Stimulated activated CD8-positive, alpha-beta memory T cell treated with anti-CD3 and anti-CD28 coated beads, Interleukin-15, amount 100 ng/mL, for 1 hour (primary cell): ENCODE measurements around the gene NPR2.

ENCODE experiments used
- DNase-seq: peaks from one replicate; pipeline ENCODE4 v3.0.0-alpha.2; 2020; ENCODE audit warnings: low read depth

Gene NPR2

DNA sequence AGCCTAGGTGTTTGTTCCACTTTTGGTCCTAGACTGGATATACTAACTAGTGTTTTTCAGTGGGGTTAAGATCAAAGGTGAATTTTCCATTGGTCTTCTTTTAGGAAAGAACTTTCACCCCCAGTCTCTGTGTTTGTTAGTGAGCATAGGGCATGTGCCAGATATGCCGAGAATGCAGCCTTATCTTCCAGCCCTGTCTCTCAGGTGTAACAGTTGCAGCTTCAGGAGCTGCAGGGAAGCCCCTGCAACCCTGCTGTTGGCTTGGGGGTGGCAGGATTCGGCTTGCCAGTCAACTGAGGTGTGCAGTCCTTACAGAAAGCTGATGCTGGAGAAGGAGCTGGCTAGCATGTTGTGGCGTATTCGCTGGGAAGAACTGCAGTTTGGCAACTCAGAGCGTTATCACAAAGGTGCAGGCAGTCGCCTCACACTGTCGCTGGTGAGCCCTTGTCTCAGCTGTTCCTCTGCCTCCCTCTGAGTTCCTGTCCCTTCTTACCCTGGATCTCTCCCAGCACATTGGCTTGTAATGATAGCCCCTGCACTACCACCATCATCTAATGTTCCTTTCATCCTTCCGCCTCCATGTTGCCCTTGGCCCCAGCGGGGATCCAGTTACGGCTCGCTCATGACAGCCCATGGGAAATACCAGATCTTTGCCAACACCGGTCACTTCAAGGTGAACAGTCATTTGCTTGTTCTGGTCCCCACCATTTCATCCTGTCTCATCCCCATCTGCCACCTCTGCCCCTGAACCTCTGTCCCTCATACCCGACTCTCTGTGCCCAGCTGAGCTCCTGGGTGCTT, 10.1 kb downstream of the NPR2 start:
- DNase-seq = no peak

GRCh38 chr9:35806101-35806500, 14.7 kb downstream of the NPR2 start:
- no peak for DNase-seq

GRCh38 chr9:35808433-35808832, 17.0 kb downstream of the NPR2 start:
- DNase-seq = no peak

DNA sequence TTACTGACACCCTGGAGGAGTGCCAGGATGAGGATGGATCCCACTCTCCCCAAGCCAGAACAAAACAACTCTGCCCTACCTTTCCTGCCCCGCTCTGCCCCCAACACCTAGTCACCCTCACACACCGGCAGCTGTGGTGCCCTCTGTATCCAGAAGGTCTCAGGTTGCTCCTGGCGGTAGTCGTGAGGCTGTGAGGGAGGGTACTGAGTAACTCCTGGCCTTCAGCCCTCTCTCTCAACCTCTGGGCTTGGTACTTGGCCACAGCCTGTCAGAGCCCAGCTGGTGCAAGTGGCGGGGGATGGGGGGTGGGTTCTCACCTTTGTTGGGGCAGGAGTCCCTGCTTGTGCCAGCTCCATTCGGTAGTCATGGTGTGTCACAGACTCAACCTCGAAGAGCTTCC, 18.7 kb downstream of the NPR2 start:
- DNase-seq = no peak

- DNase-seq = no peak
These were observed 20.1 kb downstream of the NPR2 start for GRCh38 chr9:35811381-35812024.

DNA sequence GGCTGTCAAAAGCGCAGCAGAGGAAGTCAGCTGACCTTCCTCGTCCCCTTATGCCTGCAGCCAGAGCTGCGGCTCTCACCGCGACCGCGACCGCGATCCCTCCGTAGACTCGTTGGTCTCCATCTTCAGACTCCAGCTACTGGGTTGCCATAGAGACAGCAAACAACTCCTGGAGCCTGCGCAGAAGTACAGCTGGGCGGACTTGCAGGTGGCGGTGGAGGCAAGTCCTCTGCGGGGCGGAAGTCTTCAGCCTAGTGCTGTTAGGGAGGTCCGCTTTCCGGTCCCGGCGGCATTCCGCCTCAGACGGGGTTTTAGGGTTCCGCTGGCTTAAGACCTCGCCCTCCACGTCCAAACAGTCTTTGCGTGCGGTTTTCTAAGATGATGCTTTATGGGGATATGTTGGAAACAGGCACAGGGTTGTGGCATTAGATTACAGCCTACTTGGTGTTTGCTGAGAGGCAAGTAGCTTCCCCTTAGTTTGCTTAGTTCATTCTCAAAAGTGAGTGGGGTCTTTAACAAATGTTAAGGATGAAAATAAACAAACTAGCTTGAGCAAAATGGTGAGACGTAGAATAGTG, 20.7 kb downstream of the NPR2 start, which contains the start of gene SPAG8:
Gene SPAG8 (minus strand): TSS at position 238 of the 578 bp plus-strand sequence. CDS start 115 bp downstream, at position 123.
- peak; percentile 84 for DNase-seq

- no peak for DNase-seq
These were observed 22.2 kb downstream of the NPR2 start for GRCh38 chr9:35813434-35814105.

DNA sequence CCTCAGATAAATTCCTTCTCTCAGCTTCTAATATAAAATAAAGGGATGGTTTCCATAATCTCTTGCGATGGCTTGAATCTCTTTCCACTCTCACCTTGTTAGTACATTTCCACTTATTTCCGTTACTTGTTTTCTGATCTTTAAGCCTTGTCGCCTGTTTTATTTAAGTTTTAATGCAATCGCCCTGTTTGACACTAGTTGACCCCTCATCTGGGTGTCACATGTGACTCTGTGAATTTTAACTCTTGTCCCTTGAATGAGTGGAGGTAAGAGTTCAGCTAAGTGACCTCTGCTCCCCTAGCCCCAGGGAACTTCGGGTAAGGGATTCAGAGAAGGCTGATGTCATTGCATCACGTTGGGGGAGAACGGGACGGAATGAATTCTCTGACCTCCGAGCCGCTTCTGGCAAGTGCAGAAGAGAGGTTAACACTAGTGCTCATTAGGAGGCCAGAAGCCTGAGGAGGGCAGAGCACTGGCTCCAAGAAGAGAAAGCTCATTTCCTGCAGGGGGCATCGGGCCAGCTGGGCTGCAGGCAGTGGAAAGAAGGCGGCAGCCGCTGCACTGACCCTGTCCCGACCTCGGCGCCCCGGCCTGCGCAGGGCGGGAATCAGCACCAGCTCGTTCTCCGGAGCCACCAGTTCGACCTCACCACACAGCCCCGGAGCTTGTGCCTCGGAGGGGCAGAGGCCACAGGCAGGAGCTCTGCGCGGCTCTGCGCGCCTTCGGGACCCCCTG, 22.9 kb downstream of the NPR2 start:
- no peak for DNase-seq

- peak; percentile 98 for DNase-seq
These were observed 23.6 kb downstream of the NPR2 start, which contains the start of gene HINT2 for GRCh38 chr9:35814841-35815543. HINT2 (minus strand) TSS chr9:35815042; CDS start chr9:35814979, 63 bp downstream.

DNA sequence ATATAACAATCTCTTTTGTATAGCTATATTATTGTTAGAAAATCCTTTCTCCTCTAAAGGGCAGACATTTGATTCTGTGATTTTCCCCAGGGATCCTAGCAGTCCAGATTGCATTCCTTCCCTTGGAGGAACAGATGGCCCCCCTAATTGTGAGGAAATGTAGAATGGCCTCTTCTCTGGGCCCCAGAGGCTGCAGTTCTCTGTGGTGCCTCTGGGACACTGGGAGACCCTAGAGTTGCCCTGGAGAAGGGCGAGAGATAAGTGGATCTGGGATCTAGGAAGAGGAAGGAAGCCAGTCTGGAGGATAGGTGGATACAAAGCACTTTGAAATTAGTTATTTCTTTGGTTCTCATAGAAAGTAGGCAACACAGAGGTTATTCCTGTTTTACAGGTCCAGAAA, 25.3 kb downstream of the NPR2 start:
- DNase-seq = no peak

- DNase-seq = no peak
These were observed 26.9 kb downstream of the NPR2 start for GRCh38 chr9:35818341-35818740.

- no peak for DNase-seq
These were observed 28.7 kb downstream of the NPR2 start for GRCh38 chr9:35820076-35820475.

- no peak for DNase-seq
These were observed 31.5 kb downstream of the NPR2 start for GRCh38 chr9:35822926-35823325.

DNA sequence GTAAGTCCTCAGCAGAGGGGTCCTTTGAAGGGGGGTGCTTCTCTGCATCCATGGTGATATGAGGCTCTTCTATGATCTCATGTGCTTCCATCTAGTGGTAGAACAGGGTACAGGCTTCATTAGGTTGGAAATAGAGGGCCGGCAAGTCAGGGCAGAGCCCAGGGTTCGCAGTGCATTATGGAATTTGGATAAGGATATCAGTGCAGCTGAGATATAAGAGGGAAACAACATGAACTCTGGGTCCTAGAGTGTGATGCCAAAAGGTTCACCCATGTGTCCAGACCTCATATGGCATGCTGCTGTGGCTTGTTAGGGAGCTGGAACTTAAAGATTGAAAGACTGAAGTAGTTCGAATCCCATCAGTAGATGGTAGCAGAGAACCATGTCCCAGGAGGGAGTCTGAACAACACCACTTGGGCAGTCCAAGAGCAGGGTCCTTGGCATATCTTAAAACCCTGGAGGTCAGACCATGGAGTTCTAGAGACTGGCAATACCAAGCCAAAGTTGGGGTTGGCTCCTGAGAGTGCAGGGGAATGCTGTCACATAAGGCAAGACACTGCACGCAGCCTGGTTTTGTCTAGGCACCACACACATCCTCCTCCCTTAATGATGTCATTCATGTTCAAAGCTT, 34.8 kb downstream of the NPR2 start:
- DNase-seq = no peak

DNA sequence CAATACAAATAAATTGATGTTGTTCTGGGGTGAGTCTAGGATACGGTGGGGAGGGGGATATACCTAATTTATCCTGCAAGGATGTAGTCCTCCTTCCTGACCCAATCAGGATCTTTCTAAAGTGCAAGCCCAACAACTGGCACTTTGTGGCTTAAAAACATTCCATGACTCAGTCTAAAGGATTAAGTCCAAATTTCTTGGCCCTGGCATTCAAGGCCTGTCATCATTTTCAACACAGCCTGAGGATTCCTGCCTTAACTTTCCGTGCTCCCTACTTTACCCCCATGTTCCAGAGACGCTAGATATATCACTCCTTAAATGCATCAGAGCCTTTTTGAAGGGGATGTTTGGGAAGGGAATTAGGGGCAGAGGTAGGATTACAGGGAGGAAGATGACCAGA, 36.1 kb downstream of the NPR2 start:
- no peak for DNase-seq

DNA sequence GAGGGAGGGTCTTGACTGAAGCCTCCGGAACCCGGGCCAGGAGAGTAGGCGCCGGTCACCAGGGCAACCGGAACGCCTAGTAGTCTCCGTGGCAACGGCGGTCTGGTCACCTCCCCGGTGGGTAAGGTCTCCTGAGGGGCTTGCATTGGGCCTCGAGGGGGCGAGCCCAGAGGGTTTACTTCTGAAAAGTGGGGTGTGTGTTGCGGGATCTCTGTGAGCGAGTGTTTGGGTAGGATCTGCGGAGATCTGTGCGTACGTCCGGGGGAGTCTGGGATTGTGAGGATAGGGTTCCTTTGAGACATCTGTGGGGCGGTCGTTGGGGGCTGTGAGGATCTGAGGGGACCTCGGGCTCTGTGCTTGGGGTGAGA, 37.3 kb downstream of the NPR2 start, which contains the start of gene FAM221B:
Gene FAM221B (minus strand): TSS at position 17 of the 368 bp plus-strand sequence. CDS start 2,571 bp downstream, outside the sequence.
- DNase-seq = no peak

DNA sequence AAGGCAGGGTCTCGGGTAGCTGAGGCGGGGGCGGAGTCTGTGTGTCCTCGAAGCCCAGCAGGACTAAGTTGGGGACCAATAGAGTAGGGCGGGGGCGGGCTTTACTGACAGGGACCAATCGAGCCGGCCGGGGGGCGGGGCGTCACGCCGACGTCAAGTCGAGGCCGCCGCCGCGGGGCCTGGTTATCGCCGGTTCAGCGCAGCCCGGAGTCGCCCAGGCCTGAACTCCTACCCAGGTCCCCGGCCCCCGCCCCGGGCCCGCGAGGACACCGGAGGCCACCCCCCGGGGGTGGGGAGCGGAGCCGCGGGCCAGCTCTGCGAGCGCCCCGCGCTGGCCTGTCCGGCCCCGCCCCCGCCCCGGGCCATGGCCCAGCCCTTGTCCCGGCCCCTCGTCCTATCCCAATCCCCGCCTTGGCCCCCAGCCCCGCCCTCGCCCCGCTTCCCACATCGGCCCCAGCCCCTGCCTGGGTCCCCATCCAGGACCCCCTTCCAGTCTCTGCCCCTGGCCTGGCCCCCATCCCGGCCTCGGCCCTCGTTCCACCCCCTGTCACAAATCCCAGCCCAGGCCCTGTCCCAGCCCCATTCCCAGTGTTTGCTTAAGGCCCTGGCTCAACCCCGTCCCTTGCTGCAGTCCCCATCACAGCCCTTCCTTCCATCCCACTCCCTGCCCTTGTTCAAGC, 37.8 kb downstream of the NPR2 start, which contains the start of gene TMEM8B:
Gene TMEM8B (plus strand): TSS at position 145 of the 680 bp plus-strand sequence. CDS start 220 bp downstream, at position 365.
- peak; percentile 90 for DNase-seq

GRCh38 chr9:35829764-35830096, 38.3 kb downstream of the NPR2 start:
- DNase-seq = no peak

- DNase-seq = no peak
These were observed 39.6 kb downstream of the NPR2 start for GRCh38 chr9:35831040-35831439.

- DNase-seq = no peak
These were observed 41.4 kb downstream of the NPR2 start for GRCh38 chr9:35832814-35833213.
